Measurements from ENCODE around the gene REX1BD. TPM values are rescaled to one million over a fixed set of nuclear protein-coding genes. Genes with fewer than 3 reads are reported as not detected.
A peak's percentile ranks its signal among the peaks of the same experiment; 100 is the strongest.

The REX1BD gene
- total RNA-seq, 4 donors from 2014 or later = 77.0 to 86.7 (median 82.6) TPM

DNA sequence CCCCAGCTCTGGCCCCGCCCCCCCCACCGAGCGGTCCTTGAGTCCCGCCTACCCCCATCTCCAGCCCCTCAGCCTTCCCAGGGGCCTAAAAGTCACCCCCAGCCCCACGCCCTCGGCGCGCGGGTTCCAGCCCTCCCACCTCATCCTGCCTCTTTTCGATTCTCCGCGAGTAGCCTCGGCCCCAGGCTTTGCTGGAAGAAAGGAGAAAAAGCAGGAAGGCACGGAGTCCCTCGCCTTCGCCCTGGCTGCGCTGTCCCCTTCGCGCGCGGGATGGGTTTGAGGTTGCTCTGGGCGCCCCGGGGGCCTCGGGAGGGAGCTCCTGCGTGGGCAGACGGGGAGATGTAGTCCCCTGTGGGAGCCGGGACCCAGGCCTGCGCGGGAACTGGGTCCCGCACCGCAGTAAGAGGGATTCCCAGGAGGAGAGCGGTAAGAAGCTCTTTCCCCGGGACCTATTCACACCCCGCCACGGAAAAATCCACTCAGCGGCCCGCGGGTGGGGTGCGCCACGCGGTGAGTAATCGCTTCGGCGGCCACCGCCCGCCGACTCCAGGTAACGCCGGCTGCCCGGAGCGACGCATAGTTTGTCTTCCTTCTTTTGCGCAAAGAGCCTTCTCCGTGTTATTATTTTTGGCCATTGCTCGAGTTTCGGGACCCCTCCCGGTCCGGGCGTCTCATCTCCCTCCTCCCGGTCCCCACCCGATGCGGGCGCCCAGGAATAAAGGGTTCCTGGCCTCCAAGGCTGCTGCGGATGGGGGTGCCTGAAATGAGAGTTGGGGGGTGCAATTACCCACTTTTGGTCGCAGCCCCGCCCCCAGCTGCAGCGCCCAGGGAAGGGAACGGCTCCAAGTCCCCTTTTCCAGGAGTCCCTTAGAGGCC lies 18.9 kb downstream of the REX1BD start:
- H3K36me3 ChIP-seq = no peaks in the 10 kb centered on the region
- peaks cover 87% of the 10 kb centered on the region for H3K27me3 ChIP-seq
- DNase-seq (ENCODE audit: low spot score in 2 of 2) = no peak
- H3K4me3 ChIP-seq = peak overlapping the region; percentile 52
- TF ChIP-seq EP300 (IDR thresholded peaks at IDR 0.05) = no peak
- no peak for TF ChIP-seq POLR2A (IDR thresholded peaks at IDR 0.05)
- TF ChIP-seq, protein P1, sequence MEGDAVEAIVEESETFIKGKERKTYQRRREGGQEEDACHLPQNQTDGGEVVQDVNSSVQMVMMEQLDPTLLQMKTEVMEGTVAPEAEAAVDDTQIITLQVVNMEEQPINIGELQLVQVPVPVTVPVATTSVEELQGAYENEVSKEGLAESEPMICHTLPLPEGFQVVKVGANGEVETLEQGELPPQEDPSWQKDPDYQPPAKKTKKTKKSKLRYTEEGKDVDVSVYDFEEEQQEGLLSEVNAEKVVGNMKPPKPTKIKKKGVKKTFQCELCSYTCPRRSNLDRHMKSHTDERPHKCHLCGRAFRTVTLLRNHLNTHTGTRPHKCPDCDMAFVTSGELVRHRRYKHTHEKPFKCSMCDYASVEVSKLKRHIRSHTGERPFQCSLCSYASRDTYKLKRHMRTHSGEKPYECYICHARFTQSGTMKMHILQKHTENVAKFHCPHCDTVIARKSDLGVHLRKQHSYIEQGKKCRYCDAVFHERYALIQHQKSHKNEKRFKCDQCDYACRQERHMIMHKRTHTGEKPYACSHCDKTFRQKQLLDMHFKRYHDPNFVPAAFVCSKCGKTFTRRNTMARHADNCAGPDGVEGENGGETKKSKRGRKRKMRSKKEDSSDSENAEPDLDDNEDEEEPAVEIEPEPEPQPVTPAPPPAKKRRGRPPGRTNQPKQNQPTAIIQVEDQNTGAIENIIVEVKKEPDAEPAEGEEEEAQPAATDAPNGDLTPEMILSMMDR (IDR thresholded peaks at IDR 0.05) = no peak
- no peak for TF ChIP-seq POLR2AphosphoS5 (IDR thresholded peaks at IDR 0.05)
- WGBS = 2% methylated on average over 40 of the region's 68 CpGs
- H3K4me1 ChIP-seq = peaks cover 65% of the 10 kb centered on the region
- H3K9me3 ChIP-seq = no peaks in the 10 kb centered on the region
- H3K27ac ChIP-seq = no peak overlapping the region

DNA sequence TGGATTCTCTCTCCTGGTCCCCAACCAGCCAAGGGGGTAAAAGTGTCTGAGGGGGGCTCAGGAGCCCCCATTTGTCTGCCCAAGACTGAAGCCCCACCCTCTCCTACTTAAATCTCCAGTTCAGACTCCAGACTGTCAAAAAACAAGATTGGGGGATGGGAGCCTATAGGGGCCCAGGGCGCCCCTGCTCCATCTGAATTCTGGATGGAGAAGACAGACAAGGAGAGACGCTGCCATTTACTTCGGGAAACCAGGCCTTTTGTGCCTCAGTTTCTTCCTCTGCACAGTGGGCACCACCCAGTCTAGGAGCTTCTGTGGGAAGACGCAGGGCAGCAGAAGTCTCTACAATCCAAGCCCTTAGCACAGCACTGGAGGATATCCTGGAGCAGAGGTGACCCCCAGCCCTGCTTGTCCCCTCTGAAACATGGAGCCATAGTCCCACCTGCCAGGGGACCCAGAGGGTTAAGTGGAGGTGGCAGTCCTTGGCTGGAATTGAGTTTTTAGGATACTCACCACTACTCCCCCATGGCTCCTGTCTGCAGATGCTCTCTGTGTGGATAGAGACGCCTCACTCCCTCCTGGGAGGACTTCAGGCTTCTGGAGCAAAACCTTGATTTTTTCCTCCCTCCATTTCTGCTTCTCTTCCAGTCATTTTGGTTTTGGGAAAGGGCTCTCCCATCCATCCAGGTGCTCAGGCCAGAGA lies 19.7 kb downstream of the REX1BD start:
- no peak overlapping the region for H3K4me3 ChIP-seq
- no peaks in the 10 kb centered on the region for H3K36me3 ChIP-seq
- peaks cover 72% of the 10 kb centered on the region for H3K4me1 ChIP-seq
- no peak for TF ChIP-seq EP300 (IDR thresholded peaks at IDR 0.05)
- no peak for TF ChIP-seq POLR2A (IDR thresholded peaks at IDR 0.05)
- TF ChIP-seq, protein P1 (IDR thresholded peaks at IDR 0.05) = no peak
- no peak for TF ChIP-seq POLR2AphosphoS5 (IDR thresholded peaks at IDR 0.05)
- no peak for DNase-seq (ENCODE audit: low spot score in 2 of 2)
- peaks cover 95% of the 10 kb centered on the region for H3K27me3 ChIP-seq
- whole genome bisulfite sequencing = 49% methylated on average over 5 of the region's 5 CpGs
- no peak overlapping the region for H3K27ac ChIP-seq
- no peaks in the 10 kb centered on the region for H3K9me3 ChIP-seq

DNA sequence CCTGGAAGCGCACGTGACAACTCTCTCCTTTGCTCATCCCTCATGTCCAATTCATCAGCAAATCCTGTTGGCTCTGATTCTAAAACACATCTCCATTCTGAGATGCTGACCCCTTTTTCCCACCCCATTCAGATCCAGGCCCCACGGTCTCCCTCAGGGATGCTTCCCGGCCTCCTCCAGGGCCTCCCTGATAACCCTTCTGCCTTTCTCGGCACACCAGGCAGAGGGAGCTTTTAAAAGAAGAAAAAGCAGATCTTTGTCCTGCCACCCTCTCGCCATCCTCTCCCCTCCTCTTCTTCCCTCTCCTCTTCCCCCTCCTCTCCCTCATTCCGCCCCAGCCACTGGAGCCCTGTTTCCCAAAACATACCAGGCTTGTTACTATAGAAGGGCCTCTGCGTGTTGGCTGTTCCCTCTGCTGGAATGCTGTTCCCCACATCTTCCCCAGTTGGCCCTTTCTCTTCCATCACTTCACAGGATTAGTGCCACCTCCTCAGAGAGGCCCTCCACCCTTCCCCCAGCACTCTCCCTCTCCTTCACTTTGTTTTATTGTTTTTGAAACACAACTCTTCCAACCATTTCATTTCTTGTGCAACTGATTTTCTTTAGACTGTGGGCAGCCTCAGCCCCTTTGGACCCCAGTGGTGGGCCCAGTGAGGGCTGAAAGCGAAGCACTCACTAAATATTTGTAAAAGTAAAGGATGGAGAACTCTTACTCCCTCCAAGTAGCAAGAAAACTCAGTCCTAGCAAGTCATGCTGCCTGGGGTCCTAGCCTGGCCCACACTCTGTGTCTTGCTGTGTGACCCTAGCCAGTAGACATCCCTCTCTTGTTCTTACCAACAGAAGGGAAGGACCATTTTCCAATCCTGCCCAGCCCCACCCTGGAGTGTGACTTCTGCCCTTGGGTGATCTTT lies 20.5 kb downstream of the REX1BD start:
- Histone ChIP-seq H3K4me1 (peaks cover 66% of the 10 kb centered on the region), H3K9me3 (no peaks in the 10 kb centered on the region), H3K4me3 (no peak overlapping the region), H3K27ac (no peak overlapping the region), H3K27me3 (peaks cover 96% of the 10 kb centered on the region), H3K36me3 (no peaks in the 10 kb centered on the region)
- 73% methylated on average over 9 of the region's 9 CpGs for WGBS
- DNase-seq (ENCODE audit: low spot score in 2 of 2) = no peak
- no peak for TF ChIP-seq POLR2A (IDR thresholded peaks at IDR 0.05)

DNA sequence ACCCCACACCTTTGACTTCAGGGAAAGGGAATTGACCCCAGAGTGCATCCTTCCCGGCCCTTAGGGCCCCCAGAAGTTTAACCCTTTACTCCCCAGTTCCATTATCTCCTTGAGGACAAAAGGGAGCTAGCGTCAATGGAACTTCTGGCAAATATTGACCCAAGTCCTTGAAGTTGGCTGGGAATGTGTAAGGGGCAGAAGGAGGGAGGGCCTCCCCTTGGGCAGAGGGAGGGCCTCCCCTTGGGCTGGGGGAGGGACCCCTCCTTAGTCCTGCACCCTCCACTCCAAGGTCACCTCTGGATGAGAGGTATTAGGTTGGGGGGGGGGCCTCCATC lies 21.1 kb downstream of the REX1BD start:
- Histone ChIP-seq H3K4me1 (peaks cover 62% of the 10 kb centered on the region), H3K36me3 (no peaks in the 10 kb centered on the region), H3K4me3 (no peak overlapping the region), H3K9me3 (no peaks in the 10 kb centered on the region), H3K27ac (no peak overlapping the region), H3K27me3 (peaks cover 96% of the 10 kb centered on the region)
- 63% methylated on average over 2 of the region's 2 CpGs for WGBS
- TF ChIP-seq EP300 (IDR thresholded peaks at IDR 0.05) (no peak), POLR2AphosphoS5 (IDR thresholded peaks at IDR 0.05) (no peak), POLR2A (IDR thresholded peaks at IDR 0.05) (no peak)
- TF ChIP-seq, protein P1 (IDR thresholded peaks at IDR 0.05) = no peak
- DNase-seq (ENCODE audit: low spot score in 2 of 2) = no peak

DNA sequence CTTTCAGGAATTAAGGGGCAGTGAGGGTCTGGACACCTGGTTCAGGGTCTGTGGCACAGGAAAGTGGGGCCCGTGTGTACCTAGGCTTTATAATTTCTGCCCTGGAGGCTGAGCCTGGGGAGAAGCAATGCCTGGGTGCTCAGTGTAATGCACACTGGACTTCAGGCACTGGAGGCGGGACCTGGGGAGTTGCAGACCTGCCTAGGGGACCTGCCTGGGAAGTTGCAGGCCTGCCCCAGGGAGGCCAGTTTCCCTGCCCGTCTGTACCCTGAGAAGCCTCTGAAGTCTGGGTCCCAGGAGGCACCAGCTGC lies 21.6 kb downstream of the REX1BD start:
- Histone ChIP-seq H3K4me3 (no peak overlapping the region), H3K27ac (no peak overlapping the region), H3K9me3 (no peaks in the 10 kb centered on the region), H3K36me3 (no peaks in the 10 kb centered on the region), H3K4me1 (peaks cover 57% of the 10 kb centered on the region), H3K27me3 (peaks cover 96% of the 10 kb centered on the region)
- WGBS = no CpG with 5 or more reads among the region's 3 CpGs
- no peak for DNase-seq (ENCODE audit: low spot score in 2 of 2)
- TF ChIP-seq EP300 (IDR thresholded peaks at IDR 0.05) = no peak
- TF ChIP-seq POLR2AphosphoS5 (IDR thresholded peaks at IDR 0.05) = no peak
- TF ChIP-seq POLR2A (IDR thresholded peaks at IDR 0.05) = no peak
- TF ChIP-seq, protein P1 (IDR thresholded peaks at IDR 0.05) = no peak

Data from suprapubic skin (tissue), 4 donors.